M059J (cell line): ENCODE measurements around the gene KIF21B. TPM values are rescaled to one million over a fixed set of nuclear protein-coding genes. Genes with fewer than 3 reads are reported as not detected.
A peak's percentile ranks its signal among the peaks of the same experiment; 100 is the strongest.

ENCODE experiments used
- DNase-seq: peaks from one replicate; pipeline ENCODE4 v3.0.0-alpha.2; 2012; ENCODE audit warnings: low read depth
- total RNA-seq: library from RNA; depleted of rRNA; stranded (reverse); fragments of >200 nt; shearing (Covaris generic); gene quantifications from 2 replicates; pipeline ENCODE4 v1.2.3, GENCODE V29; 2014

The KIF21B gene
- total RNA-seq, 1 experiment from 2014 or later = 1.2 TPM

GRCh38 chr1:201049248-201049831 lies 25.8 kb upstream of the KIF21B start:
- no peak for DNase-seq

- DNase-seq = no peak
These were observed 25.0 kb upstream of the KIF21B start for GRCh38 chr1:201048521-201048920.

- DNase-seq = no peak
These were observed 20.6 kb upstream of the KIF21B start for GRCh38 chr1:201044119-201044518.

- DNase-seq = peak; percentile 66
These were observed 19.4 kb upstream of the KIF21B start for GRCh38 chr1:201042779-201043461.

GRCh38 chr1:201041011-201041410 lies 17.5 kb upstream of the KIF21B start:
- no peak for DNase-seq

- DNase-seq = no peak
These were observed 16.4 kb upstream of the KIF21B start for GRCh38 chr1:201039876-201040275.

- DNase-seq = no peak
These were observed 15.9 kb upstream of the KIF21B start for GRCh38 chr1:201039418-201039817.

- DNase-seq = no peak
These were observed 14.8 kb upstream of the KIF21B start for GRCh38 chr1:201038186-201038876.

GRCh38 chr1:201036188-201036842 lies 12.8 kb upstream of the KIF21B start:
- no peak for DNase-seq

- DNase-seq = no peak
These were observed 11.2 kb upstream of the KIF21B start for GRCh38 chr1:201034671-201035070.

- no peak for DNase-seq
These were observed 8.9 kb upstream of the KIF21B start for GRCh38 chr1:201032408-201032807.

- no peak for DNase-seq
These were observed 5.0 kb upstream of the KIF21B start for GRCh38 chr1:201028461-201028889.

GRCh38 chr1:201026836-201027235 lies 3.3 kb upstream of the KIF21B start:
- no peak for DNase-seq

- DNase-seq = peak; percentile 14
These were observed 2.7 kb upstream of the KIF21B start for GRCh38 chr1:201026234-201026633.

GRCh38 chr1:201025571-201026002 lies 2.1 kb upstream of the KIF21B start:
- DNase-seq = peak; percentile 81

GRCh38 chr1:201024625-201024998 lies 1.1 kb upstream of the KIF21B start:
- no peak for DNase-seq

GRCh38 chr1:201023920-201024624 lies 558 bp upstream of the KIF21B start:
- DNase-seq = no peak

- DNase-seq = no peak
These were observed 546 bp downstream of the KIF21B start for GRCh38 chr1:201022820-201023516.

- DNase-seq = no peak
These were observed 1.1 kb downstream of the KIF21B start for GRCh38 chr1:201022493-201022819.

- DNase-seq = no peak
These were observed 1.7 kb downstream of the KIF21B start for GRCh38 chr1:201021630-201022492.
